ENCODE data around the gene RABGAP1L.
"Not testable (repeated sequence)": the region's sequence is repeated elsewhere in the genome, so short reads cannot be mapped to it uniquely, and the experiment has no call there.

RABGAP1L gene

DNA sequence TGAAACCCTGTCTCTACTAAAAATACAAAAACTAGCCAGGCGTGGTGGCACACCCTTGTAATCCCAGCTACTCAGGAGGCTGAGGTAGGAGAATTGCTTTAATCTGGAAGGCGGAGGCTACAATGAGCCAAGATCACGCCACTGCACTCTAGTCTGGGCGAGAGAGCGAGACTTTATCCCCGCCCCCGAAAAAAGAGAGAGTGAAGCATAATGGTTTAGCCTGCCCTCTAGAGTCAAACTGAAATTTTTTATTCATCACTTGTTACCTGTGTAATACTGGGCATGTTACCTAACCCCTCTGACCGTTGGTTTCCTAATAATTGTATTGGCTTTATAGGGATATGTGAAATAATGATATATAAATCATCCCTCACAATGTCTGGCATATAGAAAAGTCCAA, 307.3 kb downstream of the RABGAP1L start:
- no peak for DNase-seq

DNA sequence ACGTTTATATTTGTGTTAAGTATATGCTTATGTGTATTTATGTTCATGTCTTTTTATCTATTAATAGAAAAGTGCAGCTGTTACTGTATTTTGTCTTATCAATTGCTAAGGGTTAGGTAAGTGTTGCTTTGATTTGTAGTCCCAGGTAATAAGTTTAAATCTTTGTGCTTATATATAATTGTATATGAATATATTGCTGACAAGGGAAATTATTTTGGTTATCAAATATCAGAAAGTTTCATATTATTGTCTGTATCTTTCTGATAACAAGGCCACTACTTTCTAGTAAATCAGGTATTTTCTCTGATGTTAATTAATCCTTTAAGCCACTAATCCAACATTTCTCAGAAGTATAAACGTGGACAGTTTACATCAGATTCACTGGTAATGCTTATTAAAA, 309.7 kb downstream of the RABGAP1L start:
- DNase-seq: no peak

DNA sequence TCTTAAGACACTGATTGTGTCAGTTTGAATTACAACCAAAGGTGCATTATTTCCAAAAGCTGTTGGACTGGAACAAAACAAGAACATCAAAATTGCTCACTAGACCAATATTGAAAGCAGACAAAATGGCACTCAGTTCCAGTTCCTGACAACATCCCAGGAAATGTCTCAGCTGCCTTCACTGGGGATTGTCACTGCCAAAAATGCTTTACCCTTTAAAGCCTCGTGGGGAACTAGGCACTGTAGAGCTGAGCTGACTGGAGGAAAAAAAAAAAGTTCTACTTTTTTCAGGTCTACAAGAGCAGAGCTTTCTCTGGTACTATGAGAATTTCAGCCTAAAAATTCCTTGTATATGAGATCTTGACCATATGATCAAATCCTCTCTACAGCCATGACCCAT, 310.4 kb downstream of the RABGAP1L start:
- no peak for DNase-seq

DNA sequence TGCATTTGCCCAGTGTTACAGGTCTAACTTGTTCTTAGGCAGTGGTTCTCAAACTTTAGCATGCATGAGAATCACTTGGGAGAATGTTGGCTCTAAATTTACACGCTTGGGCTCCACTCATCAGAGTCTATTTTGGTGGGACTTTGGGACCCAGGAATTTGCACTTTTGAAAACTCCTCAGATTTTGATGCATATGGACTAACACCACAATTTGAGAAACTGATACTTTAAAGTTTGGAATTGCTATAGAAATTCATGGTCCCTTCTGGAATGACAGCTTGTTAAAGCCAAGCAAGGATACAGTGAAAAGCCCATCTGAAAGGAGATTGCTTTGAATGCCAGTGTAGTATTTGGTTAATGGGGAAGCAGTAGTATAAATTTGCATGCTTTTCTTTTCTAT, 320.0 kb downstream of the RABGAP1L start:
- no peak for DNase-seq

DNA sequence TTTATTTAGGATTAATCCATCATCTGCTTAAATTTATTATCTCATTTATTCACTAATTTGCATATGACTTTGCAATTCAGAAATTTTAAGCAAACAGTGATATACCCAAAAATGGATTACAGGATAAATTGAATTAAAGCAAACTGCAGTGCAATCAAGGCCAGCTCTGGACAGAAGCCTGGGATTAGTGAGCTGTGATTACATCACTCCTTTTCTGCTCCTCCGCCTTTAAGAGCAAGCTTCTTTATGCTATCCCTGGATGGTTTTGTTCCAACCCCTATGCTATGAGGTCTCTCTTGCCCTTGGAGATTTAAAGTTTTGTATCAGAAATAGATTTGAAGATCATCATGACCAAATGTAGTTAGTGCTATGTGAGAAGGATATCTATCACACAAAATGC, 321.0 kb downstream of the RABGAP1L start:
- no peak for DNase-seq

DNA sequence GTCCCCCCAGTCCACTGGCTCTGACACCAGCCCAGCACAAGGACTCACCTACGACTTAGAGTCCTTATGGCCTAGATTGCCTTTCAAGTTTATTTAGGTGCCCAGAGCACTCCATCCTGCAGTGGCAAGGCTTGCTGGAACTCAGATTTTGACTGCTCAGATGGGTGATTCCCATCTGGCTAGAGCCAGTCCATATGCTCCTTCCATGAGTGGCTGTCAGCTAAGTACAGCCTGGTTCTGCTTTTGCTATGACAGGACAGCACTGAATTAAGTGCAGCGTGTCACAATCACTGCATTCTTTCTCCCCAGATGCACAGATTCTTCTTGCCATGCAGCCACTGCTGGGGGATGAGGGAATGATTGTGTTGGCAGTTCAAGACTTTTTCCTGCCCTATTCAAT, 332.3 kb downstream of the RABGAP1L start:
- no peak for DNase-seq

DNA sequence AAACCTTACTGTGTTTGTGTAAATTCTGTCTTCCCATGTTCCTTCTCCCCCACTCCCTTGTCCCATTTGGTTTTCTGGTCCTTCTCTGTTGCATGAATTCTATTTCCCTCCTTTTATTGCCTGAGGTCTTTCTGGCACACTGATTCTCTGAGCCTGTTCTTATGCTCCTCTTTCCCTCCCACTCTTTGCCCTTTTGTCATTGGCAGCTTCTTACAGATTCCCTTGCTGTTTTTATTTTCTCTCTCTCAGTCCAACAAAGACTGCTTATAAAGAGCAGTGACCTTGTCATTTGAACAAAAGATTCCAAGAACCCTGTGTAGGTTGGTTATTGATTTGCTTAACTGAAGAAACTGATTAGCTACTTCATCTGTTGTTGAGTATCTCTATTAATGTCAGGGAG, 338.2 kb downstream of the RABGAP1L start:
- DNase-seq: no peak

DNA sequence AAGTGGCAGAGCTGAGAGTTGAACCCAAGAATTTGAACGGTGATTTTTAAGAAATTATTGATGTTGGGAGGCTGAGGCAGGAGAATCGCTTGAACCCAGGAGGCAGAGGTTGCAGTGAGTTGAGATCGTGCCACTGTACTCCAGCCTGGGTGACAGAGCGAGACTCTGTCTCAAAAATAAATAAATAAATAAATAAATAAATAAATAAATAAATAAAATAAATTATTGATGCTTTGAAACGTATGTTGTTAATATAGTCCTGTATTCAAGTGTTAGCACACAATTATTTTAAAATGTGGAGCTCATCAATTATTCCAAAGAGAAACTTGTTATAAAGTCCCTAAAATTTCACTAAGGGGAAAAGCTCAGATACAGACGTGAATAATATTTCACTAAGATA, 357.4 kb downstream of the RABGAP1L start:
- DNase-seq: not testable (repeated sequence)

DNA sequence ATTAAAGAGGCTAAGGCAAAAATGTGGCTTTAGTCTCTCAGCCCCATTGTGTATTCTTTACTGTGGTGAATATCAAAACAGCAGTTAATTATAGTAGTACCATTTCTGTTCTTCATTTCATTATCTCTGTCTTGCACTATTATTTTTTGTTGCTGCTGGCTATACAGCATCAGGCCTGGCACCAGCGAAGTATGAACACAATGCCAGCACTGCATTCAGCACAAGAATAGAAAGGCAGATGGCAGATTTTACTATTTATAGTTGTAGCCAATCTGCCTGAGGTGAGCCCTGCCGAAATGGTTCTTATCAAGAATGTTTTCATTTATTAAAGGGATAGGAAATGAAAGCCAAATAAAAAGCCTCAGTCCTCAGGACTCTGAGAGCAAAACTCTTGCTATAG, 360.5 kb downstream of the RABGAP1L start:
- no peak for DNase-seq

DNA sequence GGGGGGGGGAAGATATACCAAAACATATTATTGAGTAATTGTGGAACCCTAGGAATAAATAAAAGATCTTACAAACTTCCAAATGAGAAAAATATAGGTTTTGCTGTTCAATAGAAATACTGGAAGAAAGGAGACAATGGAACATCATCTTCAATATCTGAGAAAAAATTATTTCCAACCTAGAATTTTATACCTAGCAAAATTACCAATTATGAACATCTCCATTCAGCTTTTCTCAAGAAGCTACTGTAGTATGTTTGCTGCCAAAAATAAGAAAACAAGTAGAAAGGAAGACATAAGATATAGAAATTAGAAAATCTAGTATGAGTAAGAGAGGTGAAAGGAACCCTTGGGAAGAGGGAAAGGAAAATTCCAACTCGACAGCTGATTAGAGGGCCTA, 372.4 kb downstream of the RABGAP1L start:
- no peak for DNase-seq

DNA sequence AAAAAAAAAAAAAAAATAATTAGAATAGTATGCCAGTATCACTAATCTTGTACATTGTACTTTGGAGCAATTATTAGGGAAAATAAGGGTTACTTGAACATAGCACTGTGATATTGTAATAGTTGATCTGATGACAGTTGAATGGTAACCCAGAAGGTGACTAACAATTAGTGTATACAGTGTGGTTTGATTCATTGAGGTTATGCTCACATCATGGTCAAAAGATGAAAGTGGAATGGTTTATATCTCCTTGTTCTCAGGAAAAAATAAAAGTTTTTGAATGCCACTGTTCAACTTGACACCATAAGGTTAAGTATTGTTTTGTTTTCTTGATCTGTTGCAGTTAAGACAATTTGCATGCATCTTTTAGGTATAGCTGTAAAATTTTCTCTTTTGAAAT, 375.5 kb downstream of the RABGAP1L start:
- DNase-seq: no peak

DNA sequence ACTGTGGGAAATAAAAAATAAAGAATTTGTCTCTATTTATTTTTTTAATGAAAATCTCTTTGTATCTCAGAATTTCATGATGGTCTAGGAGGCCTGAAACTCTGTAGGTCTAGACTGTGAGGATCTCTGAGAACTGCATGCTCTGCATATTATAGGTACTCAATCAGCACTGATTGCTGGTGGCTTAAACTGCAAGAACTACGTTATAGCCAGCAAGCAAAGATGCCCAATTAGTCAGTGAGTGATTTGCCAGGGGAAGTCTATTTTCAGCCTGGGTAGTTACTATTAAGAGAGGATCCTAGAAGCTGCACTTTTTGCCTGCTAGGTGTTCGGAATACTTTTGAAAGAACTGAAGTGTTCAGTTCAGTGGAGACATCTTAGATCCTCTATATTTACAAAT, 375.9 kb downstream of the RABGAP1L start:
- no peak for DNase-seq

DNA sequence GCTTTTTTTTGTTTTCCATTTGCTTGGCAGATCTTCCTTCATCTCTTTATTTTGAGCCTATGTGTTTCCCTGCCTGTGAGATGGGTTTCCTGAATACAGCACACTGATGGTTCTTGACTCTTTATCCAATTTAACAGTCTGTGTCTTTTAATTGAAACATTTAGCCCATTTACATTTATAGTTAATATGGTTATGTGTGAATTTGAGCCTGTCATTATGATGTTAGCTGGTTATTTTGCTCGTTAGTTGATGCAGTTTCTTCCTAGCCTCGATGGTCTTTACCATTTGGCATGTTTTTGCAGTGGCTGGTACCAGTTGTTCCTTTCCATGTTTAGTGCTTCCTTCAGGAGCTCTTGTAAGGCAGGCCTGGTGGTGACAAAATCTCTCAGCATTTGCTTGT, 384.1 kb downstream of the RABGAP1L start:
- not testable (repeated sequence) for DNase-seq

DNA sequence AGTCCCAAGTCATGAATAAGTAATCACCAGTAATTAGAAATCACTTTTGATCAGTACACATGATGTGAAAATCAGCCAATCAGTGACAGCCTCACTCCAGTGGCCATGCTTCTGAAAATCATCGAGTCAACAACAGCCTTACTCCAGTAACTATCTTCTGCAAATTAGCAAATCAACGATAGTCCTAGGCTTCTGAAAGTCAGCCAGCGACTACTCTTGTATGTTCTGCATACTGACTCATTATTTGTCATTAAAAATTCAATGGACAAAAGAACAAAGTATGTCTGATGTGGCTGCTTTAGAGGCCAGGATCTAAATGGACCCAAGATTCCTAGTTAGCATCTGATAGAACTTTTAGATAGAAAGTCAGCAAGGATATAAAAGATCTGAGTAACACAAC, 391.0 kb downstream of the RABGAP1L start:
- no peak for DNase-seq

DNA sequence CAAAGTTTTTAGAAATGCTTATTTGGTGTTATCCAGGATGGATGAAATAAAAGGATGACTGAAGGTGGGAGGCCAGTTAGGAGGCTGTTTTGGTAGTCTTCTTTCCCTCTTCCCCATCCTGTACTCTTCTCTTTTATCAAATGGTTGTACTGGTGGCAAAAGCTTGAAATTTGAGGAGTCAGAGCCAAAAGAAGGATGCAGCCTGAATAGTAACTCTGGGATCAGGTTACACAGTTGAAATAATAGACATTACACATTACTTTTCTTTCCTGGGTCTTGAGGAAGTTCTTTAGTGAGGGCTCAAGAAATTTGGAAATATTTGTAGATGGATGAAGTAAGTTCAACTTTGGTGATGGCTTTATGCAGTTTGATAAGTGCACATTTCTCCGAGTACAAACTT, 397.1 kb downstream of the RABGAP1L start:
- no peak for DNase-seq

DNA sequence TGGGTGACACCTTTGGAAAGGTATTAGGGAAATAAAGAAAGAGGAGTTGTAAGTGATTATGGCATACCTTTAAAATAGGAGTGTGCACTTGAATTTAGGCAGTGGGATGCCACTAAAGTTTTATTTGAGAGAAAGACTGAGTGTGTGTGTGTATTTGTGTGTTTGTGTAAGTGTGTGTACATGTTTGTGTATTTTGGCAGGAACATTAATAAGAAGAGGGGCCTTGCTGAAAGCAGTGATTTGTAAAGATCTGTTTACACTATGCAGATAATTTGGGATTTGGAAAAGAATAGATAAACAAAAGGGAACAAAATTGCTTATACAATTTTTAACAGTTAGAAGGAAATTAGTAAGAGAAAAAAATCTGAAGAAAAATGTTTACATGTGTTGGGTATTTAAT, 409.2 kb downstream of the RABGAP1L start:
- no peak for DNase-seq

DNA sequence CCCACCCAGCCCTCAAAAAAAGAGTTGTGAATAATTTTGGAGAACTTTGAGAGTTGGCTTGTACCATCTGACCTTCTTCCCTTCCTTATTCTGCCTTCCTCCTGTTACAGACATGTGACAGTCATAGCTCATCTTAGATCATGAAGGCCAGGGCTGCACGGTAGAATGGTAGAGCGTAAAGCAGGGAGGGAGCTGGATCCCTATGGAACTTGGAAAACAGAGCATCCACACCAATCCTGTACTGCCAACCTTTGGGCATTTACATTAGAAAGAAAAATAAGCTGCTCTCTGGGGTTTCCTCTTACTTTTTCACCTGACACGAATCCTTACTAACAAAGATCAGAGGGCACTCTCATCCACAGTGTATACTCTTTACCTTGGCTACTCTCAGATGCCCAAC, 409.9 kb downstream of the RABGAP1L start:
- no peak for DNase-seq

DNA sequence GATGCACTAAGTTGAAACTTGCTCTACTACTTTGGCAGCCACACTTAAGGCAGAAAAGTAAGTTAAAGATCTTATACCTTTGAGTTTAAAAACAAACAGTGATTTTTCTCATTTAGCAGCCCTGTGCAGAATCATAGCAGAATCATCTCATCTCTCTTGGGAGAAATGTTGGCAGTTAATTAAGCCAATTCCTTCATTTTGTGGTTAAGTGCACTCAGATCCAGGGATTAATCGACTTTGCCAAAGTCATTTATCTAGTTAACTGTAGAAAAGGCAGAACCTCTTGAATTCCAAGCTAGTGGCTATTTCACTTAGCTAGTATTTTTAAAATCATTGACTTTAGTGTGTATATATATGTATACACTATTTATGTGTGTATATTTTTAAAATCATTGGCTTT, 413.5 kb downstream of the RABGAP1L start:
- no peak for DNase-seq

DNA sequence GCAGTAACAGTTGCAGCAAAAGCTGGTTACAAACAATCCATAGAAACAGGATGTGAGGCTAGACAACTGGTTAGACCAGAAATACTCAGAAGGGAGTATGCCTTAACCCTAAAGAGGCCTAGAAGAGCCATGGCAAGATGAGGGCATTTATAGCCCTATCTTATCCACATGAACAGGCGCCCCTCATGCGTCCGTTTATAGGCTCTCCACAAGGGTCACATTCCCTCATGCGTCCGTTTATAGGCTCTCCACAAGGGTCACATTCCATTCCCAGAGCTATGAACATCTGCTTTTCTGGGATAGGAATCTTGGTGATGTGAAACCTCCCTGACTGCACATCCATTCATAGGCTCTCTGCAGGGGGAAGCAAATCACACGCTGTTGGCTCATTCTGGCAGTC, 416.8 kb downstream of the RABGAP1L start:
- DNase-seq: not testable (repeated sequence)

DNA sequence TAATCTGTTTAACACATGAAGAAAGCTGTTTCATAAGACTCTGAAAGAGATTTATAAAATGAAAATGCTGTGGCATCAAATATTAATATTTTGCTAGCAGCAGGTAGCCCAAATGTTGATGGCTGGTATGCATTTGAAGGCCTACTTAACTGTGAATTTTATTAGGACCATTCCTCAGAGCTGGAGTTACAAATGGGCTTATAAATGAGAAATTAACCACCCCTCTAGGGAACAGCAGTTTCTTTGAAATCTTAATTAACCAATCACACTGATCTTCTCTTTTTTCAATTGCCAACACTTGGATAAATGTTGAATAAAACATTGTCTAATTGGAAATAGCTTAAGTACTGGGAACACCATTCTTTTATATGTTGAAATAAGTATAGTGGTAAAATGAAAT, 418.4 kb downstream of the RABGAP1L start:
- DNase-seq: no peak

DNA sequence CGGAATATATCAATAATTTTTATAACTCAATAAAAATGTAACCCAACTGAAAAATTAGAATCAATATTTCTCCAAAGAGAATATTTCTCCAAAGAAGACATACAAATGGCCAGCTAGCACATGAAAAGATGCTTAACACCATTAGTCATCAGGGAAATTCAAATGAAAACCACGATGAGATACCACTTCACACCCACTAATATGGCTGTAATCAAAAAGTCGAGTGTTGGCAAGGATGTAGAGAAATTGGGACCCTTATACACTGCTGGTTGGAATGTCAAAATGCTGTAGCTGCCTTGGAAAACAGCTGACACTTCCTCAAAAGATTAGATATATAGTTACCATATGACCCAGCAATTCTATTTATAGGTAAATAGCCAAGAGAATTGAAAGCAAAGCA, 421.5 kb downstream of the RABGAP1L start:
- no peak for DNase-seq

DNA sequence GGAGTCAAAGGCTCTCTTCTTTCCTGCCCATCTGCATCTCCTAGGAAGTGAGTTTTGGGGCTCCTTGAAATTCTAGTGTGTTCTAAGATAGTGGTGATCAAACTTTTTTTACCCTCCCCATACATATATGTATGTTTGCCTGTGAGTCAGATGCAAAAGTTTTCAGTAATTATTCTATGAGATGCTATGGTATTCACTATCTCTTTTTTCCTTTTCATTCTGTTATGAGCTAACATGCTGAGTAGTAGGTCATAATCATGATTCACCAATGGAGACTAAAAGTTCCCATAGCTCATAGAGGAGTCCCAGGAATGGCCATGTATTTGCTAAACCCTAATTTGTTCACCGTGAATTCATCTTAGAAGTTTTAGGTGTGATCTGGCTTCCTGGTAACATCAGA, 424.0 kb downstream of the RABGAP1L start:
- no peak for DNase-seq

DNA sequence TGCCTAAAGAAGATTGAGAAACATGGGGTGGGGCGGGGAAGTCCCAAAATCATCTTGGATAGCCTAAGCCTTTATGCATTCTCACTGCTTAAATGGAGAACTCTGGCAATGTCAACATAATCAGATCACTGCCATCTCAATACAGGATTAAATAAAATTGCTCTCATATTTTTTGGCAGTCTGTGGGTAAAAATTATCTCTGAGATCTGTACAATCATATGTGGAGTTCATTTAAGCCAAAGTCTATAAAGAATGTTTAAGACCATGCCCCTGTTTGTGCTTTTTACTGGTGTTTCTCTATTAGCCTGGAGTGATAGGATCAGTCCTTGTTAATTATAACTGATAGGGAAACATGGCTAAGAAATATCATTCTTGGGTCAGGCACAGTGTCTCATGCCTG, 424.8 kb downstream of the RABGAP1L start:
- DNase-seq: no peak

DNA sequence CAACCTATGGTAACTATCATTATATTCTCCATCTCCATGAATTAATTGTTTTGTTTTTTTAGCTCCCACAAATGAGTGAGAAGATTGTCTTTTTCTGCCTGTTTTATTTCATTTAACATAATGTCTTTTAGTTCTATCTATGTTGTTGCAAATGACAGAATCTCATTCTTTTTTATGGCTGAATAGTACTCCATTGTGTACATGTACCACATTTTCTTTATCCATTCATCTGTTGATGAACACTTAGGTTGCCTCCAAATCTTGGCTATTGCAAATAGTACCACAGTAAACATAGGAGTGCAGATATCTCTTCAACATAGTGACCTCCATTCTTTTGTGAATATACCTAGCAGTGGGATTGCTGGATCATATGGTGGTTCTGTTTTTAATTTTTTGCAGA, 429.3 kb downstream of the RABGAP1L start:
- DNase-seq: not testable (repeated sequence)

DNA sequence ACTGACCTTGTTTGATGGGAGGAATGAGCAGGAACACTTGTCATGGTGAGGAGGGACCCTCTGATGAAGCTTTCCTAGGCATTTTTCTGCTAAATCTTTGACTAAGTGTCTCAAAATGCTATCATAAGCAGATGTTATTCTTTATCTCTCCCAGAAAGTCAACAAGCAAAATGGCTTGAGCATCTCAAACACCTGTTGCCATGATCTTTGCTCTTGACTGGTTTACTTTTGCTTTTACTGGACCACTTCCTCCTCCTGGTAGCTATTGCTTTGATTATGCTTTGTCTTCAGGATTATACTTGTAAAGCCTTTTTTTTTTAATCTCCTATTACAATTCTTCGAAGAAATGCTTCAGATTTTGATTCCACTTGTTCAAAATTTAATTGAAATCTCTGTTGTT, 445.9 kb downstream of the RABGAP1L start:
- DNase-seq: no peak

DNA sequence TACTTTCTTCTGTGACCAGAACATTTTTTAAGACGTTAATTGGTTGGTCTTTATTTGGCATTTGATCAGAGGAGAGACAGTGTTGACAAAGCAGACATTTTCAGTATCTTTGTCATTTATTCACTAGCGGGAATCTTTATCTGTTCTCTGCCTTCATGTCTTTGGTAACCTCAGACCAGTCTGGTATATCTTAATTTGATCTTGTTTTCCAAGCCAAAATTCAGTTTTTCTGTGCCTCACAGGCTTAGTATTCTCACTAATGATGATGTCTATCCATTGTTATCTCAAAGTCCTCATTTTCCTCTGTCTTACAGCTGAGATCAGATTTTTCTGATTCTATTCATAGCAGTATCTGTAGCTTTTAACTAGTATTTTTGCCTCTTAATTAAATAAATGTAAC, 447.2 kb downstream of the RABGAP1L start:
- DNase-seq: no peak

All from CD4-positive, alpha-beta T cell treated with Interleukin-4 for 4 hours (primary cell).